ENCODE data around the gene PYDC2.

DNA sequence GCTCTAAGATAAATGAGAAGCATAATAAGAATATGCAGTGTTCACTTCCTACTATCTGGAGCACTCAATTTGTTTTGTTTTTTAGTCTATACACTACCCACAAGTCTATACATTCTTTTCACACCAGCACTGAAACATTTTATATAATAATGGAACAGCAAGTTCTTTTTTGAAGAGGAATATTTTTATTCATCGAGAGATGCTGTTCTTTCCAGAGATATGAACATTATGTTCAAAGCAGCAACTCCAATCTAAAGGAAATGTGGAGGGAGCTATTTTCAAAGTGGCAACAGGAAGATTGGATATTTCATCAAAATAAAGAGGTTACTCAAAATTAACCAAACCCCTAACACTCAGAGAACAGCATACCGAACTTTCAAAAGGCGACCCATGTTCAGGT lies 16.4 kb upstream of the PYDC2 start:
- TF ChIP-seq, protein P1, sequence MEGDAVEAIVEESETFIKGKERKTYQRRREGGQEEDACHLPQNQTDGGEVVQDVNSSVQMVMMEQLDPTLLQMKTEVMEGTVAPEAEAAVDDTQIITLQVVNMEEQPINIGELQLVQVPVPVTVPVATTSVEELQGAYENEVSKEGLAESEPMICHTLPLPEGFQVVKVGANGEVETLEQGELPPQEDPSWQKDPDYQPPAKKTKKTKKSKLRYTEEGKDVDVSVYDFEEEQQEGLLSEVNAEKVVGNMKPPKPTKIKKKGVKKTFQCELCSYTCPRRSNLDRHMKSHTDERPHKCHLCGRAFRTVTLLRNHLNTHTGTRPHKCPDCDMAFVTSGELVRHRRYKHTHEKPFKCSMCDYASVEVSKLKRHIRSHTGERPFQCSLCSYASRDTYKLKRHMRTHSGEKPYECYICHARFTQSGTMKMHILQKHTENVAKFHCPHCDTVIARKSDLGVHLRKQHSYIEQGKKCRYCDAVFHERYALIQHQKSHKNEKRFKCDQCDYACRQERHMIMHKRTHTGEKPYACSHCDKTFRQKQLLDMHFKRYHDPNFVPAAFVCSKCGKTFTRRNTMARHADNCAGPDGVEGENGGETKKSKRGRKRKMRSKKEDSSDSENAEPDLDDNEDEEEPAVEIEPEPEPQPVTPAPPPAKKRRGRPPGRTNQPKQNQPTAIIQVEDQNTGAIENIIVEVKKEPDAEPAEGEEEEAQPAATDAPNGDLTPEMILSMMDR (conservative IDR thresholded peaks at IDR 0.05) = no peak
- no peak for TF ChIP-seq EZH2 (IDR thresholded peaks at IDR 0.05; ENCODE audit: low read depth)
